ENCODE results near the gene TOP2A. TPM values are rescaled to one million over a fixed set of nuclear protein-coding genes. Genes with fewer than 3 reads are reported as not detected.

Gene TOP2A, protein sequence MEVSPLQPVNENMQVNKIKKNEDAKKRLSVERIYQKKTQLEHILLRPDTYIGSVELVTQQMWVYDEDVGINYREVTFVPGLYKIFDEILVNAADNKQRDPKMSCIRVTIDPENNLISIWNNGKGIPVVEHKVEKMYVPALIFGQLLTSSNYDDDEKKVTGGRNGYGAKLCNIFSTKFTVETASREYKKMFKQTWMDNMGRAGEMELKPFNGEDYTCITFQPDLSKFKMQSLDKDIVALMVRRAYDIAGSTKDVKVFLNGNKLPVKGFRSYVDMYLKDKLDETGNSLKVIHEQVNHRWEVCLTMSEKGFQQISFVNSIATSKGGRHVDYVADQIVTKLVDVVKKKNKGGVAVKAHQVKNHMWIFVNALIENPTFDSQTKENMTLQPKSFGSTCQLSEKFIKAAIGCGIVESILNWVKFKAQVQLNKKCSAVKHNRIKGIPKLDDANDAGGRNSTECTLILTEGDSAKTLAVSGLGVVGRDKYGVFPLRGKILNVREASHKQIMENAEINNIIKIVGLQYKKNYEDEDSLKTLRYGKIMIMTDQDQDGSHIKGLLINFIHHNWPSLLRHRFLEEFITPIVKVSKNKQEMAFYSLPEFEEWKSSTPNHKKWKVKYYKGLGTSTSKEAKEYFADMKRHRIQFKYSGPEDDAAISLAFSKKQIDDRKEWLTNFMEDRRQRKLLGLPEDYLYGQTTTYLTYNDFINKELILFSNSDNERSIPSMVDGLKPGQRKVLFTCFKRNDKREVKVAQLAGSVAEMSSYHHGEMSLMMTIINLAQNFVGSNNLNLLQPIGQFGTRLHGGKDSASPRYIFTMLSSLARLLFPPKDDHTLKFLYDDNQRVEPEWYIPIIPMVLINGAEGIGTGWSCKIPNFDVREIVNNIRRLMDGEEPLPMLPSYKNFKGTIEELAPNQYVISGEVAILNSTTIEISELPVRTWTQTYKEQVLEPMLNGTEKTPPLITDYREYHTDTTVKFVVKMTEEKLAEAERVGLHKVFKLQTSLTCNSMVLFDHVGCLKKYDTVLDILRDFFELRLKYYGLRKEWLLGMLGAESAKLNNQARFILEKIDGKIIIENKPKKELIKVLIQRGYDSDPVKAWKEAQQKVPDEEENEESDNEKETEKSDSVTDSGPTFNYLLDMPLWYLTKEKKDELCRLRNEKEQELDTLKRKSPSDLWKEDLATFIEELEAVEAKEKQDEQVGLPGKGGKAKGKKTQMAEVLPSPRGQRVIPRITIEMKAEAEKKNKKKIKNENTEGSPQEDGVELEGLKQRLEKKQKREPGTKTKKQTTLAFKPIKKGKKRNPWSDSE (N-terminal part only)
- total RNA-seq = 16.9 TPM

DNA sequence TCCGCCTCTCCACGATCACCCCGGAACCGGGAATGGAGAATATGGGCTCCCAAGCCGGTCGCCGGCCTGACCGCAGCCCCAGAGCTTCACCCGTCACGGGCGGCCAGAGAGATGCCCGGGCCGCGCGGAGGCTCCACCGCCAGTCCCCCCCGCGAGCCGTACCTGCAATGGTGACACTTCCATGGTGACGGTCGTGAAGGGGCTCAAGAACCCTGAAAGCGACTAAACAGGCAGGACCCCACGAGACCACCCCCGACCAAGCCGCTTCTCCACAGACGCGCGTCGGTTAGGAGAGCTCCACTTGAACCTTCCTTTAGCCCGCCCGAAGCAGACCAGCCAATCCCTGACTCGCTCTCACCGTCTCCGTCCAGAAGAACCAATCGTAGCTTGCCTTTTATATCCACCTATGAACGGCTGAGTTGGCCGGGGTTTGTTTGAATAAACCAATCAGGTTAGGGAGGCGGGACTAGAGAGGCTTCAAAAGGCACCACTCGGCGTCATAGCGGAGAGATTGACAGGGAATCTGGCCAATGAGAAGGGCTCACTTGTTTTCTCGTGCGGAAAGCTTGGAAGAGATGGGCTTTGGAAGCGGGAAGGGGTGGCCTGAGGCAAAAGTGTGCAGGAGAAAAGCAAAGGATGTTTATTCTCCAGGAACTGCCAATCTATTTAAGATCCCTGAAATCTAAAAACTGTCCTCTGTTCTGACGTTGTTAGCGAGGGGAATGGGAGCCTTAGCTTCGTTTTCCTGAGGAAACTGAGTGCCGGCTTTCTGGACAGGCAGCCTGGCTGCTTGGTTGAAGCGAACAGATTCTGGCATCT, at the start of gene TOP2A:
TOP2A (minus strand) TSS at position 288 of the 819 bp plus-strand sequence; CDS start at position 183, 105 bp downstream.
- peak within 1 kb of the TSS; percentile 51 to 65 for H3K4me3 ChIP-seq
- H3K9me3 ChIP-seq = no peaks in the 10 kb centered on the region
- TF ChIP-seq POLR2A (IDR thresholded peaks at IDR 0.05) (no peak), POLR2AphosphoS5 (IDR thresholded peaks at IDR 0.05; ENCODE audit: insufficient read depth in 1 of 2, low read depth in 1 of 2) (peak; percentile 33 to 98)
- TF ChIP-seq, protein P1, sequence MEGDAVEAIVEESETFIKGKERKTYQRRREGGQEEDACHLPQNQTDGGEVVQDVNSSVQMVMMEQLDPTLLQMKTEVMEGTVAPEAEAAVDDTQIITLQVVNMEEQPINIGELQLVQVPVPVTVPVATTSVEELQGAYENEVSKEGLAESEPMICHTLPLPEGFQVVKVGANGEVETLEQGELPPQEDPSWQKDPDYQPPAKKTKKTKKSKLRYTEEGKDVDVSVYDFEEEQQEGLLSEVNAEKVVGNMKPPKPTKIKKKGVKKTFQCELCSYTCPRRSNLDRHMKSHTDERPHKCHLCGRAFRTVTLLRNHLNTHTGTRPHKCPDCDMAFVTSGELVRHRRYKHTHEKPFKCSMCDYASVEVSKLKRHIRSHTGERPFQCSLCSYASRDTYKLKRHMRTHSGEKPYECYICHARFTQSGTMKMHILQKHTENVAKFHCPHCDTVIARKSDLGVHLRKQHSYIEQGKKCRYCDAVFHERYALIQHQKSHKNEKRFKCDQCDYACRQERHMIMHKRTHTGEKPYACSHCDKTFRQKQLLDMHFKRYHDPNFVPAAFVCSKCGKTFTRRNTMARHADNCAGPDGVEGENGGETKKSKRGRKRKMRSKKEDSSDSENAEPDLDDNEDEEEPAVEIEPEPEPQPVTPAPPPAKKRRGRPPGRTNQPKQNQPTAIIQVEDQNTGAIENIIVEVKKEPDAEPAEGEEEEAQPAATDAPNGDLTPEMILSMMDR (IDR thresholded peaks at IDR 0.05) = peak in 1 of 3 experiments; percentile 8
- H3K27ac ChIP-seq = peak within 1 kb of the TSS; percentile 56
- DNase-seq (ENCODE audit: extremely low spot score in 2 of 2) = peak in 1 of 2 donors; percentile 100
- peaks cover 7% of the 10 kb centered on the region for H3K4me1 ChIP-seq
- H3K27me3 ChIP-seq = no peaks in the 10 kb centered on the region
- intact Hi-C loops (cut with DNase I) = loop anchor here (10.0 kb wide), 1 partner anchor 53 kb away; the partner anchor contains the start of gene GJD3
- H3K36me3 ChIP-seq = no peaks in the 10 kb centered on the region

GRCh38 chr17:40467281-40467867, 49.7 kb upstream of the TOP2A start:
- H3K36me3 ChIP-seq = no peaks in the 10 kb centered on the region
- H3K4me3 ChIP-seq = no peak overlapping the region
- intact Hi-C loops (cut with DNase I) = loop anchor here (5.0 kb wide), 1 partner anchor 1710 kb away; no protein-coding TSS in a partner anchor
- peaks cover 24% of the 10 kb centered on the region for H3K4me1 ChIP-seq
- no peaks in the 10 kb centered on the region for H3K9me3 ChIP-seq
- H3K27me3 ChIP-seq = no peaks in the 10 kb centered on the region
- TF ChIP-seq POLR2AphosphoS5 (IDR thresholded peaks at IDR 0.05; ENCODE audit: insufficient read depth in 1 of 2, low read depth in 1 of 2) (no peak), POLR2A (IDR thresholded peaks at IDR 0.05) (no peak)
- TF ChIP-seq, protein P1 (IDR thresholded peaks at IDR 0.05) = no peak
- no peak overlapping the region for H3K27ac ChIP-seq
- no peak for DNase-seq (ENCODE audit: extremely low spot score in 2 of 2)

DNA sequence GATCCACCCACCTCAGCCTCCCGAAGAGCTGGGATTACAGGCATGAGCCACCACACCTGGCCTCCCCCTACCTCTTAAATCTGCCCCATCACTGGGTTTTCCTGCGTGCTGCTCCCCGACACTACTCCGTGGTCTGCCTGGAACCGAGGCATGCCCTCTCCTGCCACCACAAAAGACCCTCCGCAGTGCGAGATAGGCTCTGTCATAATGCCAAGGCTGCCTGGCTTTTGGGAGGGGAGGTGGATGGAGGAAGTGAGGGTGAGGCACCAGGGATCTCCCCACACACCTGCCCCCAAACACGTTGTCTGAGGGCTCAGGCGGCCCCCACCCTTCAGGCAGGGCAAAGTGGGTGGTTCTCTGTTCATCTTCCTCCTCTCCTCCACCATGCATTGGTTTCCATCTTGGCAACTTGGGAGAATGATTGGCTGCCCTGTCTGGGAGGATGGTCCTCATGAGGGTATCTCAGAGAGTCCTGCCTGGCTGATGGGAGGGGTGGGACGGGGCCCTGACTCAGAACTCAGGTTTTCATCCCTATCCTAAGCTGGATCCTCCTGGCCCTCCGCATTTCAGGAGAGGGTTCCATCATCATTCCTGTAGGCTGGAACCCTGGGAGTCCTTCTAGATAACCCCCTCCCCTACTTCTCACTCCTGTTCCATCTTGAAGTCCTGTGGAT, 48.7 kb upstream of the TOP2A start:
- Histone ChIP-seq H3K27ac (no peak overlapping the region), H3K4me3 (no peak overlapping the region), H3K9me3 (no peaks in the 10 kb centered on the region), H3K36me3 (no peaks in the 10 kb centered on the region), H3K4me1 (peaks cover 24% of the 10 kb centered on the region), H3K27me3 (no peaks in the 10 kb centered on the region)
- TF ChIP-seq, protein P1 (IDR thresholded peaks at IDR 0.05) = no peak
- TF ChIP-seq POLR2A (IDR thresholded peaks at IDR 0.05) = no peak
- TF ChIP-seq POLR2AphosphoS5 (IDR thresholded peaks at IDR 0.05; ENCODE audit: insufficient read depth in 1 of 2, low read depth in 1 of 2) = peak in 1 of 2 donors; percentile 28
- intact Hi-C loops (cut with DNase I) = loop anchor here (5.0 kb wide), 1 partner anchor 1711 kb away; no protein-coding TSS in a partner anchor
- DNase-seq (ENCODE audit: extremely low spot score in 2 of 2) = no peak

Measured in vagina (tissue), 2 donors.